Measurements from ENCODE around the gene EWSR1. TPM values are rescaled to one million over a fixed set of nuclear protein-coding genes. Genes with fewer than 3 reads are reported as not detected.
A peak's percentile ranks its signal among the peaks of the same experiment; 100 is the strongest.
"Not testable (repeated sequence)": the region's sequence is repeated elsewhere in the genome, so short reads cannot be mapped to it uniquely, and the experiment has no call there.

EWSR1 gene
- total RNA-seq, 2 donors from 2014 or later: 344 to 348 TPM

DNA sequence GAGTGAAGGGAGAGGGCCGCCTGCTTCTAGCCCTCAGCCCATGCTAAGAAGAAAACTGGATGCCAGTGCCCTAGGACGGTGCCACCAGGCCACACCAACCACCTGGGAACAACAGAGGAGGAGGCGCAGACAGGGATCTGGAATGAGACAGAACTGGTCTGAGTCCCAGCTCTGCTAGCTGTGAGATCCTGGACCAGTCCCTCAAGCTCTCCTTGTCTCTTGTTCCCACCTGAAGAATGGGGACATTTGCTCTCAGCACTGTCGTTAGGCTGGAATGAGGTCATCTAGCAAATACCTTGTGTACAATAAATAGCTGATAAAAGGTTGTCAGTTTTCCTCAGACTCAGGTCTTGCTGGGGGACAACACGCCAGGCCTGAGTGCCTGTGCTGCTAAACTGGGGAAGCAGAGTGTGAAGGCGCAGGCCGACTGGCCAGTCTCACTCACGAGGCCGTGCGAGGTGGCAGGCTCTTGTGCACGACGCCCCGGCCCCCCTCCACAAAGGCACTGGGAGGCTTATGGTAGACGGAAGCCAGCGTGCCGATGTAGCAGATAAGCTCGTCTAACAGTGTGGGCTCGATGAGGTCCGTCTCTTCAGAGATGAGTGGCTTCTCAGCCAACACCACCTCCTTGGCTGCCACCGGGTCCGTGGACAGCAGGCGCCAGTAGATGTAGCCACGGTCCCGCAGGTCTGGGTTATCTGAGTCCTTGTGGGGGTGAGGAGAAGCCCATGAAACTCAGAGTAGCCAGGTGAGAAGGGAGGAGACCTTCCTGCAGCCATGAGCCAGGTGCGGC lies 73.2 kb downstream of the EWSR1 start:
- H3K4me1 Mint-ChIP-seq (ENCODE audit: low read depth in 2 of 2): peaks cover 0 to 8% of the 10 kb centered on the region in 2 donors
- H3K36me3 Mint-ChIP-seq: peaks cover 7% of the 10 kb centered on the region
- no peaks in the 10 kb centered on the region for H3K9me3 Mint-ChIP-seq
- no peaks in the 10 kb centered on the region for H3K27me3 Mint-ChIP-seq
- DNase-seq (ENCODE audit: low spot score) (no peak), ATAC-seq (no peak)
- H3K4me3 Mint-ChIP-seq: no peak overlapping the region
- no peak overlapping the region for H3K27ac Mint-ChIP-seq

GRCh38 chr22:29341849-29342127 lies 73.7 kb downstream of the EWSR1 start:
- no peaks in the 10 kb centered on the region for H3K9me3 Mint-ChIP-seq
- ATAC-seq (no peak), DNase-seq (ENCODE audit: low spot score) (no peak)
- no peaks in the 10 kb centered on the region for H3K27me3 Mint-ChIP-seq
- H3K27ac Mint-ChIP-seq: no peak overlapping the region
- H3K4me3 Mint-ChIP-seq: no peak overlapping the region
- peaks cover 7% of the 10 kb centered on the region for H3K36me3 Mint-ChIP-seq
- H3K4me1 Mint-ChIP-seq (ENCODE audit: low read depth in 2 of 2): peaks cover 0 to 8% of the 10 kb centered on the region in 2 donors

DNA sequence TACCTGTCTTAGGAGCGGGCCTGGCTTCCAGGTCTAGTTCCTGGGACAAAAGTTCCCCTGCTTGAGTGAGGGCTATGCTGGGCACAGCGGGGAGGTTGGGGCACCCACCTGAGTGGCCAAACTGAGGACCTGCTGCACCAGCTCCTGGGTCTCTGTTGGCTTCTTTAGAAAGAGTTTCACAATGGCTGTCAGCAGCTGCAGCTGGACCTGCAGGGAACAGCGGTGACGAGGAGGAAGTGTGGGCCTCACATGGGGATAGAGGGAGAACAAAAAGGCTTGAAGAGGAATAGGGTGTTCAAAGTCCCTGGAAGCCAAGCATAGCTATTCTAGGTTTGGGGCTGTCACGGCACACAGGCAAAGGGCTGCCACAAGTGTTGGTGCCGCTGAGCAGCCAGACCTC lies 74.1 kb downstream of the EWSR1 start:
- ATAC-seq: no peak
- H3K27me3 Mint-ChIP-seq: no peaks in the 10 kb centered on the region
- peaks cover 0 to 10% of the 10 kb centered on the region in 2 donors for H3K4me1 Mint-ChIP-seq (ENCODE audit: low read depth in 2 of 2)
- no peak overlapping the region for H3K27ac Mint-ChIP-seq
- no peaks in the 10 kb centered on the region for H3K9me3 Mint-ChIP-seq
- H3K4me3 Mint-ChIP-seq: no peak overlapping the region
- no peak for DNase-seq (ENCODE audit: low spot score)
- peaks cover 10% of the 10 kb centered on the region for H3K36me3 Mint-ChIP-seq

- DNase-seq (ENCODE audit: low spot score): no peak
- H3K9me3 Mint-ChIP-seq: no peaks in the 10 kb centered on the region
- H3K27me3 Mint-ChIP-seq: no peaks in the 10 kb centered on the region
- H3K4me1 Mint-ChIP-seq (ENCODE audit: low read depth in 2 of 2): peaks cover 0 to 10% of the 10 kb centered on the region in 2 donors
- no peak overlapping the region for H3K27ac Mint-ChIP-seq
- ATAC-seq: no peak
- no peak overlapping the region for H3K4me3 Mint-ChIP-seq
- peaks cover 16% of the 10 kb centered on the region for H3K36me3 Mint-ChIP-seq
Measured at GRCh38 chr22:29342577-29343312, 74.7 kb downstream of the EWSR1 start.

- Mint-ChIP-seq H3K27me3 (no peaks in the 10 kb centered on the region), H3K4me3 (no peak overlapping the region), H3K9me3 (no peaks in the 10 kb centered on the region), H3K36me3 (peaks cover 11% of the 10 kb centered on the region), H3K4me1 (ENCODE audit: low read depth in 2 of 2) (peaks cover 0 to 10% of the 10 kb centered on the region in 2 donors), H3K27ac (no peak overlapping the region)
- no peak for DNase-seq (ENCODE audit: low spot score)
- peak in 1 of 2 donors; percentile 77 for ATAC-seq
Measured at GRCh38 chr22:29343313-29343805, 75.3 kb downstream of the EWSR1 start.

DNA sequence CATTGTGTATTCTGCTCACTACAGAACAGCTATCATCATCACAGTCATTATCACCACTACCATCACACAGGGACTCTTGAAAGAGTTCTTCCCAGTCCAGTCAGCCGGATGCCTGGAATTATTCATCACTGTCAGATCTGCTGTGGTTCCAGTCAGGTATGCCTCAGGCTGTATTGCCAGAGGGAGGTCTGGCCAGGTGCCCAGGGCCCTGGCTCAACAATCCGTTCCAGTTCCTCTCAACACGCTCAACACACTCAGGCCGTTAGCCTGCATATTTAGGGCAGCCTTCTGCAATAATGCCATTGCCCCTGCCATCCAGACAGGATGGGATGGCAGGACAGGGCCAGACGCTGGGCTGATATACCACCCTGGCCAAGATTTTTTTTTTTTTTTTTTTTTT lies 76.1 kb downstream of the EWSR1 start:
- Mint-ChIP-seq H3K4me3 (no peak overlapping the region), H3K36me3 (peaks cover 10% of the 10 kb centered on the region), H3K27me3 (no peaks in the 10 kb centered on the region)

DNA sequence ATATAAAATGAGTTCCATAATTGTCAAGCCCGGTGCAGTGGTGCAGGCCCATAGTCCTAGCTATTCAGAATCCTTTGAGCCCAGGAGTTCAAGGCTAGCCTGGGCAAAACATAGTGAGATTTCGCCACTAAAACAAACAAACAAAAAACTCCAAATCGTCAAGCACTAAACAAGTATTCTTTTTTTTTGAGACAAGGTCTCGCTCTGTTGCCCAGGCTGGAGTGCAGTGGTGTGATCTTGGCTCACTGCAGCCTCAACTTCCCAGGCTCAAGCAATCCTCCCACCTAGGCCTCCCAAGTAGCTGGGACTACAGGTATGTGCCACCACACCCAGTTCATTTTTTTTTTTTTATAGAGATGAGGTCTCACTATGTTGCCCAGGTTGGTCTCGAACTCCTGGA lies 76.8 kb downstream of the EWSR1 start:
- not testable (repeated sequence) for H3K9me3 Mint-ChIP-seq; H3K27ac Mint-ChIP-seq; ATAC-seq; H3K27me3 Mint-ChIP-seq; H3K36me3 Mint-ChIP-seq; DNase-seq (ENCODE audit: low spot score); H3K4me1 Mint-ChIP-seq (ENCODE audit: low read depth in 2 of 2); H3K4me3 Mint-ChIP-seq

More for the DNA sequence above, 76.1 kb downstream of the EWSR1 start:
- Mint-ChIP-seq H3K27ac (no peak overlapping the region), H3K9me3 (no peaks in the 10 kb centered on the region), H3K4me1 (ENCODE audit: low read depth in 2 of 2) (peaks cover 0 to 7% of the 10 kb centered on the region in 2 donors)
- no peak for DNase-seq (ENCODE audit: low spot score)
- ATAC-seq: no peak

DNA sequence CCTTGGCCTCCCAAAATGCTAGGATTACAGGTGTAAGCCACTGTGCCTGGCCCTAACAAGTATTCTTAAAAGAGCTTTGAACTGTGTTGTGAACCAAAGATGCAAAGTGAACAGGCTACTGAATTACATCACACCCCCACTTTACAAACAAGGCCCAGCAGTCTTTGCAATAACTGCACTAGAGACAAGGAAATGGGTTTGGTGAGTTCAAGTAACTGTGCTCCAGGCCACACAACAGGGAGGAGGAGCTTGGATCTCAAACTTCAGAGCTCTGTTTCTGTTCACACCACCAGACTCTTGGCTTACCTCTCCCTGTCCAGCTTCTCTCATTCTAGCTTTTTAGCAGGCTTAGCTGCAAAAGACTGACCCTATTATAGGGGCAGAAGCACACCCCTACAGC lies 77.9 kb downstream of the EWSR1 start:
- Mint-ChIP-seq H3K4me1 (ENCODE audit: low read depth in 2 of 2) (peaks cover 0 to 5% of the 10 kb centered on the region in 2 donors), H3K9me3 (no peaks in the 10 kb centered on the region), H3K27me3 (no peaks in the 10 kb centered on the region), H3K36me3 (peaks cover 10% of the 10 kb centered on the region), H3K27ac (no peak overlapping the region), H3K4me3 (no peak overlapping the region)
- DNase-seq (ENCODE audit: low spot score): no peak
- ATAC-seq: no peak

GRCh38 chr22:29346659-29347058 lies 78.6 kb downstream of the EWSR1 start:
- Mint-ChIP-seq H3K27me3 (no peaks in the 10 kb centered on the region), H3K27ac (no peak overlapping the region), H3K4me1 (ENCODE audit: low read depth in 2 of 2) (peaks cover 0 to 5% of the 10 kb centered on the region in 2 donors), H3K36me3 (peaks cover 10% of the 10 kb centered on the region), H3K9me3 (no peaks in the 10 kb centered on the region), H3K4me3 (no peak overlapping the region)
- no peak for DNase-seq (ENCODE audit: low spot score)
- no peak for ATAC-seq

DNA sequence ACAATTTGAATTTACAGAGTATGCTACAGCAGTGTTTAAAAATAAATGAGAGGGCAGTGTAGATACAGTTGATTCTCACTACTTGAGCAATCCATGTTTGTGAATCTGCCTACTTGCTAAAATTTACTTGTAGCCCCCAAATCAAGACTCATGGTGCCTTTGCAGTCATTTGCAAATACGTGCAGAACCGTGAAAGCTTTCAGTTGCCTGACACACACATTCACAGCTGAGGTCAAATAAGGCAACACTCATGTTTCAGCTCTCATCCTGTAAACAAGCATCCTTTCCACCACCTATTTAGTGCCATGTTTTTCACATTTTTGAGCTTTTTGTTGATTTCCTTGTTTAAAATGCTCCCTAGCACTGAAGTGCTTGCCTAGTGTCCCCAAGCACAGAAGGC lies 80.0 kb downstream of the EWSR1 start:
- no peak for DNase-seq (ENCODE audit: low spot score)
- no peaks in the 10 kb centered on the region for H3K27me3 Mint-ChIP-seq

DNA sequence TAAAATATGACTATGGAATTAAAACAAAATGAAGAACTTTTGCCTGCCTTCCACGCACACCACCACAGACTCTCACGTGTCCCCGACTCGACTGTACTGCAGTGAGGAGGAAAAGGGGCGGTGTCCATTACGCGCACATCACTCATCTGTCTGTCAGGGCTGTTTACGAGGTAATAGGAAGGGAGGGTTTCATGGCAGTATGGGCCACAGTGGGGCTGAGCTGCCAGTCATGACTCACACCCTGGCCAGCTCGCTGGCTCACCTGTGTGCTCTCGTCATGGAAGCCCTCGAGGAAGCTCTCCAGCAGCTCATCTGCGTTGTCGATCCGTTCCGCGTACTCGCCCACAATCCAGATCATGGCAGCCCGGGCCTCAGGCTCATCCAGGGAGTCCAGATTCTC lies 80.9 kb downstream of the EWSR1 start:
- H3K27me3 Mint-ChIP-seq: no peaks in the 10 kb centered on the region

More for the DNA sequence above, 80.0 kb downstream of the EWSR1 start:
- Mint-ChIP-seq H3K36me3 (peaks cover 10% of the 10 kb centered on the region), H3K9me3 (no peaks in the 10 kb centered on the region), H3K27ac (no peak overlapping the region), H3K4me3 (no peak overlapping the region), H3K4me1 (ENCODE audit: low read depth in 2 of 2) (peaks cover 0 to 3% of the 10 kb centered on the region in 2 donors)
- no peak for ATAC-seq

More for the DNA sequence above, 80.9 kb downstream of the EWSR1 start:
- ATAC-seq (peak in 1 of 2 donors; percentile 36), DNase-seq (ENCODE audit: low spot score) (no peak)
- no peak overlapping the region for H3K4me3 Mint-ChIP-seq
- no peak overlapping the region for H3K27ac Mint-ChIP-seq
- peaks cover 0 to 2% of the 10 kb centered on the region in 2 donors for H3K4me1 Mint-ChIP-seq (ENCODE audit: low read depth in 2 of 2)
- peaks cover 10% of the 10 kb centered on the region for H3K36me3 Mint-ChIP-seq
- no peaks in the 10 kb centered on the region for H3K9me3 Mint-ChIP-seq

Other genes starting within 250 kb of the EWSR1 start
- gene C22orf31, start 206.4 kb upstream of the EWSR1 start, total RNA-seq: not detected
- gene KREMEN1, start 195.2 kb upstream of the EWSR1 start, total RNA-seq: under 1 TPM; 0.17 to 0.59 TPM
- under 1 TPM; 0.67 to 0.71 TPM for gene EMID1, start 62.4 kb upstream of the EWSR1 start, total RNA-seq
- gene RHBDD3, start 287 bp upstream of the EWSR1 start, total RNA-seq: 10 to 100 TPM; 33.6 to 69.0 TPM
- under 1 TPM in 1 of 2 donors, not detected in 1; 0.43 TPM for gene GAS2L1, start 38.4 kb downstream of the EWSR1 start, total RNA-seq
- 1 to 10 TPM; 2.0 TPM for gene RASL10A, start 47.4 kb downstream of the EWSR1 start, total RNA-seq
- gene AP1B1, start 120.3 kb downstream of the EWSR1 start, total RNA-seq: 100 to 1,000 TPM in 1 of 2 donors, 10 to 100 TPM in 1; 95.7 to 106 TPM
- gene RFPL1, start 170.3 kb downstream of the EWSR1 start, total RNA-seq: not detected
- 1 to 10 TPM; 2.3 to 6.6 TPM for gene NEFH, start 211.9 kb downstream of the EWSR1 start, total RNA-seq

Data from natural killer cell treated with Interleukin-12 subunit alpha and Interleukin-12 subunit beta and Interleukin-15 and Interleukin-18, amount 100 ng/mL, for 72 hours (primary cell).